HCT116 (cell line): ENCODE data around the gene B3GALT6. TPM values are rescaled to one million over a fixed set of nuclear protein-coding genes. Genes with fewer than 3 reads are reported as not detected.

Experiments
- ATAC-seq: fragments of 200-7000 bp; cut with Tn5 transposase; 2 replicates; pipeline ENCODE4 v1.9.1; 2020; ENCODE audit warnings: mild to moderate bottlenecking, moderate library complexity
- BruUV-seq: library from RNA; stranded (reverse); fragments of 400-500 nt; replicated peaks from 2 replicates; lab custom pipeline; 2021; lab: Mats Ljungman, UMichigan
- CTCF ChIA-PET: fragments of 300-600 bp; sonication (Branson Sonifier 250); formaldehyde crosslinking; loops from one replicate; lab custom pipeline; 2021; ENCODE audit warnings: antibody characterized with exemption; lab: Charles Lee
- POLR2A ChIA-PET: fragments of 300-600, 350-600 bp; sonication (Branson Sonifier 250); formaldehyde crosslinking; loops from one replicate; lab custom pipeline; 2021; ENCODE audit warnings: antibody characterized with exemption; lab: Charles Lee
- RAD21 ChIA-PET, 2 experiments: fragments of 300-600 bp; sonication (Branson Sonifier 250); formaldehyde crosslinking; loops; one replicate each; lab custom pipeline; 2023; ENCODE audit warnings: low total read pairs in 2 of 2; ENCODE audit not compliant: uncharacterized antibody in 2 of 2, unreplicated experiment in 2 of 2, low non-redundant PET in 1 of 2; lab: Charles Lee
- DNase-seq: peaks from one replicate; pipeline ENCODE4 v3.0.0-alpha.2; 2010; ENCODE audit warnings: low read depth, low spot score
- H2AFZ ChIP-seq: fragments of 200-600 bp; shearing (Covaris generic), sonication (generic); 2 replicates; pipeline ENCODE4 v1.6.1; 2017; ENCODE audit warnings: low read depth, mixed run types, mixed read lengths, antibody characterized with exemption, low read length; ENCODE audit not compliant: poor library complexity, severe bottlenecking
- H3K27ac ChIP-seq: 2 replicates; pipeline ENCODE4 v1.5.1; 2012; ENCODE audit warnings: low read depth, low read length
- H3K27me3 ChIP-seq: fragments of 200-600 bp; sonication (generic); 2 replicates; pipeline ENCODE4 v1.6.1; 2016; ENCODE audit warnings: mixed run types, low read length, mixed read lengths; ENCODE audit not compliant: insufficient read depth
- H3K36me3 ChIP-seq, 2 experiments: fragments of 200-500 bp in 1 of 2; fragments of 200-600 bp in 1 of 2; sonication (Bioruptor generic) in 1 of 2; sonication (generic) in 1 of 2; 2 replicates each; pipeline versions ENCODE4 v1.5.1 to v1.6.1; 2014 to 2016; ENCODE audit warnings: low read length in 2 of 2, inconsistent platforms in 1 of 2, mixed read lengths in 1 of 2, mixed run types in 1 of 2; ENCODE audit not compliant: insufficient read depth in 2 of 2, control insufficient read depth in 1 of 2
- H3K4me1 ChIP-seq, 2 experiments: fragments of 200-600 bp in 1 of 2; sonication (generic) in 1 of 2; 2 replicates each; pipeline versions ENCODE4 v1.5.1 to v1.6.1; 2012 to 2017; ENCODE audit warnings: low read length in 2 of 2, inconsistent platforms in 1 of 2, mild to moderate bottlenecking in 1 of 2, mixed read lengths in 1 of 2, mixed run types in 1 of 2, moderate library complexity in 1 of 2; ENCODE audit not compliant: insufficient read depth in 2 of 2, control insufficient read depth in 1 of 2
- H3K4me2 ChIP-seq: fragments of 200-600 bp; sonication (generic); 2 replicates; pipeline ENCODE4 v1.6.1; 2017; ENCODE audit warnings: mixed run types, low read length, mixed read lengths
- H3K4me3 ChIP-seq, 2 experiments: fragments of 200-600 bp in 1 of 2; sonication (generic) in 1 of 2; replicated peaks in 1 of 2; 2 replicates each; pipeline ENCODE4 v1.5.1; 2011 to 2016; ENCODE audit warnings: low read length in 2 of 2, control low read depth in 1 of 2, low read depth in 1 of 2, mild to moderate bottlenecking in 1 of 2, mixed read lengths in 1 of 2, mixed run types in 1 of 2
- H3K79me2 ChIP-seq: fragments of 200-600 bp; sonication (generic); 2 replicates; pipeline ENCODE4 v1.6.1; 2017; ENCODE audit warnings: mild to moderate bottlenecking, mixed run types, low read length, moderate library complexity, mixed read lengths; ENCODE audit not compliant: insufficient read depth
- H3K9ac ChIP-seq: fragments of 200-600 bp; sonication (generic); 2 replicates; pipeline ENCODE4 v1.6.1; 2016; ENCODE audit warnings: low read length, mixed read lengths
- H3K9me2 ChIP-seq: fragments of 200-600 bp; sonication (generic), shearing (Covaris generic); 2 replicates; pipeline ENCODE4 v1.6.1; 2017; ENCODE audit warnings: mixed run types, mild to moderate bottlenecking, moderate library complexity; ENCODE audit not compliant: insufficient read depth
- H3K9me3 ChIP-seq, 2 experiments: fragments of 200-500 bp in 1 of 2; fragments of 200-600 bp in 1 of 2; sonication (Bioruptor generic) in 1 of 2; sonication (generic) in 1 of 2; 2 replicates each; pipeline ENCODE4 v1.6.1; 2014 to 2017; ENCODE audit warnings: low read length in 2 of 2, mixed read lengths in 2 of 2, inconsistent platforms in 1 of 2, low read depth in 1 of 2, mild to moderate bottlenecking in 1 of 2, mixed run types in 1 of 2, moderate library complexity in 1 of 2; ENCODE audit not compliant: control insufficient read depth in 1 of 2, insufficient read depth in 1 of 2
- H4K20me1 ChIP-seq: fragments of 200-600 bp; sonication (generic), shearing (Covaris generic); 2 replicates; pipeline ENCODE4 v1.6.1; 2017; ENCODE audit warnings: mixed run types, mild to moderate bottlenecking, moderate library complexity; ENCODE audit not compliant: insufficient read depth
- CBX3 ChIP-seq: IDR thresholded peaks from 2 replicates; pipeline ENCODE4 v1.6.1; 2012; ENCODE audit warnings: low read depth
- EGR1 ChIP-seq: IDR thresholded peaks from 2 replicates; pipeline ENCODE4 v1.6.1; 2012; ENCODE audit warnings: low read depth
- EZH2 ChIP-seq: fragments of 200-600 bp; sonication (generic); IDR thresholded peaks from 2 replicates; pipeline ENCODE4 v1.6.1; 2017; ENCODE audit warnings: antibody characterized with exemption, mixed run types
- FOSL1 ChIP-seq: IDR thresholded peaks from 2 replicates; pipeline ENCODE4 v1.6.1; 2012; ENCODE audit warnings: low read depth
- POLR2A ChIP-seq: IDR thresholded peaks from 2 replicates; pipeline ENCODE4 v1.7.0; 2011; ENCODE audit warnings: borderline replicate concordance; ENCODE audit not compliant: insufficient read depth, insufficient read length; ENCODE audit errors: extremely low read depth
- POLR2AphosphoS5 ChIP-seq: IDR thresholded peaks from 2 replicates; pipeline ENCODE4 v1.6.1; 2011; ENCODE audit warnings: mild to moderate bottlenecking, low read depth, low read length, moderate library complexity
- SIN3A ChIP-seq: IDR thresholded peaks from 2 replicates; pipeline ENCODE4 v1.6.1; 2012; ENCODE audit warnings: low read depth
- SP1 ChIP-seq: IDR thresholded peaks from 2 replicates; pipeline ENCODE4 v1.6.1; 2012; ENCODE audit warnings: low read depth
- SRF ChIP-seq: IDR thresholded peaks from 2 replicates; pipeline ENCODE4 v1.6.1; 2012; ENCODE audit warnings: low read depth
- ZBTB33 ChIP-seq: IDR thresholded peaks from 2 replicates; pipeline ENCODE4 v1.6.1; 2011; ENCODE audit warnings: mild to moderate bottlenecking, low read length, moderate library complexity; ENCODE audit not compliant: insufficient replicate concordance; ENCODE audit errors: extremely low read depth
- intact Hi-C: fragments of 100-400 bp; cut with micrococcal nuclease; formaldehyde crosslinking; loops from 2 replicates; pipeline ENCODE4 v1.10.0; 2022
- total RNA-seq: library from RNA; stranded (reverse); gene quantifications from one replicate; pipeline ENCODE4 v1.2.1, GENCODE V29; 2021; ENCODE audit not compliant: unreplicated experiment
- TF ChIP-seq, protein P1 (sequence below): IDR thresholded peaks from 2 replicates; pipeline ENCODE4 v1.6.1; 2012
- TF ChIP-seq, protein P2 (sequence below): IDR thresholded peaks from 2 replicates; pipeline ENCODE4 v1.6.1; 2012; ENCODE audit warnings: low read depth

B3GALT6 gene
- total RNA-seq, 1 experiment from 2014 or later, result 16.3 TPM

DNA sequence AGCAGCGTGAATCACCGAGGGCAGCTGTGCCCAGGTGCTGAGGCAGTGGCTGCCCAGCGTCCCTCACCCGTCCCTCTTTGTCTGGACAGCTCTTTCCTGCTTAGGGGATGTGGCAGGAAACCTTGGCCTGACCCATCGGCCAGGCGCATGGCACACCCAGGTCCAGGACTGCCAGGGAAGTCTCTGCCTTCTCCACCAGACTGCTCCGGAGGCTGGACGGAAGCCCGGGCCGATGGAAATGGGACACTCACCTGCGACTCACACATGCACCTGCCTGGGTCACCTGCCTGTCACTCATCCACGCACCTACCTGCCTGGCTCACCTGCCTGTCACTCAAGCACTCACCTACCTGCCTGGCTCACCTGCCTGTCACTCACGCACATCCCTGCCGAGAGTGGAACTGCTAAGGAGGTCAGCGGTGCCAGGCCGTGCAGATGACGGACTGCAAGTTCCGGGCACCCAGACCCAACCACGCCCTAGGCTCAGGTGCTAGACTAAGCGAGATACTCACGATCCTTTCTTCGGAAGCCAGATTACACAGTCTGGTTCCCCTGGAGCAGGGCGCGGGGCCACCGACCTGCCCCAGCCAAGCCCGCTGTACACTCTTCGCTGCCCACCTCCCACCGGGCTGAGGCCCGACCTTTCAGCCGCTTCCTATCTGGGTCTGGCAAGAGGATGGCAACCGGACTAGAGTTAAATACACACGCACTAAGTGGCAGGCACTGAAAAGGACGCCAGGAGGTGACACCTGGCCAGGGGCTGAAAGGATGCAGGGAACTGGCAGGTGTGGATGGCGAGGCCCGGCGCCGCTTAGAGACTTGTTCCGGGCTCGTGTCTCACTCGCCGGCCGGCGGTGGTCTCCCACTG, 40.5 kb downstream of the B3GALT6 start:
- peaks cover 15 to 34% of the 10 kb centered on the region in 2 experiments; a peak in 3 of 4 replicates for H3K4me1 ChIP-seq
- peaks cover 0 to 4% of the 10 kb centered on the region in 2 experiments; a peak in 1 of 4 replicates for H3K36me3 ChIP-seq
- H3K9me2 ChIP-seq, result no peaks in the 10 kb centered on the region
- peak; percentile 38 for ATAC-seq
- H3K4me2 ChIP-seq, result peak overlapping the region; percentile 93
- H3K9me3 ChIP-seq, result no peaks in the 10 kb centered on the region
- TF ChIP-seq SIN3A (0 out of 2 replicates have a peak, but pooled peaks have one; percentile 51), POLR2A (no peak), POLR2AphosphoS5 (peak; percentile 40; the same call in 1 of the 2 replicates), SP1 (peak; percentile 87)
- TF ChIP-seq, protein P1, sequence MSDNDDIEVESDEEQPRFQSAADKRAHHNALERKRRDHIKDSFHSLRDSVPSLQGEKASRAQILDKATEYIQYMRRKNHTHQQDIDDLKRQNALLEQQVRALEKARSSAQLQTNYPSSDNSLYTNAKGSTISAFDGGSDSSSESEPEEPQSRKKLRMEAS, result peak; percentile 46; the same call in 1 of the 2 replicates
- TF ChIP-seq, all 23 proteins: peak for 4
- ChIA-PET POLR2A (no interaction called here), RAD21 (no interaction called here), CTCF (no interaction called here)
- no peak for DNase-seq
- peaks cover 53% of the 10 kb centered on the region for H3K79me2 ChIP-seq
- no peaks in the 10 kb centered on the region for H3K27me3 ChIP-seq
- peak overlapping the region; percentile 87 to 95 for H3K4me3 ChIP-seq
- H3K27ac ChIP-seq, result peak overlapping the region; percentile 94
- no peaks in the 10 kb centered on the region for H4K20me1 ChIP-seq
- TSS peak; percentile 46 for BruUV-seq
- intact Hi-C loops, result no loop called here
- H2AFZ ChIP-seq, result no peak overlapping the region
- H3K9ac ChIP-seq, result peak overlapping the region; percentile 95

DNA sequence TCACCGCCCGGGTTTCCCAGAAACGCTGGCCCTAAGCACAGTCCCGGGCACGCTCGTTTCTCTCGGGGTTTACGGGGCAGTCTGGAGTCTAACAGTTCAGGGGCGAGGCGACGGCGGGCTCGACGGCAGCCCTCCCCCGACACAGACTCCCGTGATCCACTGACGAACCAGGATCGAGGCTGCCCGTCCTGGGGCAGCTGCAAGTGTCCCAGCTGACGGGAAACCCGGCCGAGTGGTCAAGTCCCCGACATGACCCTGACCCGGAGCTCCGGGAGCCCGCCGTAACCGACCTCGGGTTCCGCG, 41.1 kb downstream of the B3GALT6 start:
- no peak for DNase-seq
- Histone ChIP-seq H3K27ac (peak overlapping the region; percentile 94), H3K4me1 (peaks cover 15 to 34% of the 10 kb centered on the region in 2 experiments; a peak in 3 of 4 replicates), H3K4me2 (peak overlapping the region; percentile 93), H3K9me3 (no peaks in the 10 kb centered on the region), H3K79me2 (peaks cover 48% of the 10 kb centered on the region), H3K27me3 (no peaks in the 10 kb centered on the region), H3K4me3 (peak overlapping the region; percentile 87 to 95), H3K9ac (peak overlapping the region; percentile 95), H3K9me2 (no peaks in the 10 kb centered on the region), H3K36me3 (peaks cover 0 to 4% of the 10 kb centered on the region in 2 experiments; a peak in 1 of 4 replicates), H2AFZ (no peak overlapping the region), H4K20me1 (no peaks in the 10 kb centered on the region)
- CTCF ChIA-PET, result no interaction called here
- BruUV-seq, result no TSS peak
- ATAC-seq, result peak; percentile 1
- POLR2A ChIA-PET, result interaction anchor here (0.6 to 1.2 kb wide), 3 partner anchors 10 to 260 kb away, joined by 4 to 5 read pairs (median 4); partner anchors contain the start of gene ISG15
- intact Hi-C loops, result no loop called here
- RAD21 ChIA-PET, result interaction anchor here in 1 of 2 experiments (0.6 to 1.0 kb wide), 3 partner anchors 18 to 201 kb away, joined by 3 to 4 read pairs (median 3); no protein-coding TSS in a partner anchor
- TF ChIP-seq CBX3 (no peak), SRF (no peak), ZBTB33 (no peak), EZH2 (no peak), EGR1 (no peak), FOSL1 (no peak)
- TF ChIP-seq, protein P2, sequence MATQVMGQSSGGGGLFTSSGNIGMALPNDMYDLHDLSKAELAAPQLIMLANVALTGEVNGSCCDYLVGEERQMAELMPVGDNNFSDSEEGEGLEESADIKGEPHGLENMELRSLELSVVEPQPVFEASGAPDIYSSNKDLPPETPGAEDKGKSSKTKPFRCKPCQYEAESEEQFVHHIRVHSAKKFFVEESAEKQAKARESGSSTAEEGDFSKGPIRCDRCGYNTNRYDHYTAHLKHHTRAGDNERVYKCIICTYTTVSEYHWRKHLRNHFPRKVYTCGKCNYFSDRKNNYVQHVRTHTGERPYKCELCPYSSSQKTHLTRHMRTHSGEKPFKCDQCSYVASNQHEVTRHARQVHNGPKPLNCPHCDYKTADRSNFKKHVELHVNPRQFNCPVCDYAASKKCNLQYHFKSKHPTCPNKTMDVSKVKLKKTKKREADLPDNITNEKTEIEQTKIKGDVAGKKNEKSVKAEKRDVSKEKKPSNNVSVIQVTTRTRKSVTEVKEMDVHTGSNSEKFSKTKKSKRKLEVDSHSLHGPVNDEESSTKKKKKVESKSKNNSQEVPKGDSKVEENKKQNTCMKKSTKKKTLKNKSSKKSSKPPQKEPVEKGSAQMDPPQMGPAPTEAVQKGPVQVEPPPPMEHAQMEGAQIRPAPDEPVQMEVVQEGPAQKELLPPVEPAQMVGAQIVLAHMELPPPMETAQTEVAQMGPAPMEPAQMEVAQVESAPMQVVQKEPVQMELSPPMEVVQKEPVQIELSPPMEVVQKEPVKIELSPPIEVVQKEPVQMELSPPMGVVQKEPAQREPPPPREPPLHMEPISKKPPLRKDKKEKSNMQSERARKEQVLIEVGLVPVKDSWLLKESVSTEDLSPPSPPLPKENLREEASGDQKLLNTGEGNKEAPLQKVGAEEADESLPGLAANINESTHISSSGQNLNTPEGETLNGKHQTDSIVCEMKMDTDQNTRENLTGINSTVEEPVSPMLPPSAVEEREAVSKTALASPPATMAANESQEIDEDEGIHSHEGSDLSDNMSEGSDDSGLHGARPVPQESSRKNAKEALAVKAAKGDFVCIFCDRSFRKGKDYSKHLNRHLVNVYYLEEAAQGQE, result no peak
- TF ChIP-seq, protein P1, result no peak
